HG02981 (cell line): ENCODE measurements around the gene LURAP1L.

Experiments
- ATAC-seq: cut with Tn5 transposase; IDR thresholded peaks from one replicate; pipeline ENCODE4 v1.9.1; 2021; ENCODE audit warnings: mild to moderate bottlenecking, moderate library complexity; ENCODE audit not compliant: unreplicated experiment

LURAP1L gene

DNA sequence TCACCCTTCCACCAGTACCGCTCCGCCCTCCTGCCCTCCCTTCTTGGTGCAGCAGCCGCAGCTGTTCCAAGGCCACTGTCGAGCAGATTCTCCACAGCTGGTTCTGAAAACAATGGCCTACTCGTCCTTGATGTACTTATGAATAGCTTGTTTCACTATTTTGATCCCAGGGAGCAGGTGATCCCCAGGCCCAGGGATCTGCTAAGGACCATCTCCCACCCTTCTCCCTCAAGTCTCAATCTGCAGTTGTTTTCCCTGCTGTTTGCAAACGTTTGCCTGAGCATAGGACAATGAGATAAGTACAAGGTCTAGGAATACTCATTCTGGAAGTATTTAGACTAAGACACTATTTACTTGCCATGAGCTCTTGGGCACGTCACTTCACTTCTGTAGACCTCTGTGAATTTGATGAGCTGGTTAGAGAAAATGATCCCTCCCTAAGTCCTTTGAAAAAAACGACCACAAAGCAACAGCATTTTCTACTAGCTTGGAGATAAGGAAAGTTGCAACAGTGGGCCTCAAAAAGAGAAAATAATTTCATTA lies 1.8 kb downstream of the LURAP1L start:
- no peak for ATAC-seq

GRCh38 chr9:12777121-12778022 lies 2.6 kb downstream of the LURAP1L start:
- ATAC-seq = no peak

GRCh38 chr9:12778389-12778788 lies 3.6 kb downstream of the LURAP1L start:
- no peak for ATAC-seq

GRCh38 chr9:12781226-12781733 lies 6.5 kb downstream of the LURAP1L start:
- ATAC-seq = no peak

GRCh38 chr9:12783767-12784460 lies 9.1 kb downstream of the LURAP1L start:
- ATAC-seq = no peak

DNA sequence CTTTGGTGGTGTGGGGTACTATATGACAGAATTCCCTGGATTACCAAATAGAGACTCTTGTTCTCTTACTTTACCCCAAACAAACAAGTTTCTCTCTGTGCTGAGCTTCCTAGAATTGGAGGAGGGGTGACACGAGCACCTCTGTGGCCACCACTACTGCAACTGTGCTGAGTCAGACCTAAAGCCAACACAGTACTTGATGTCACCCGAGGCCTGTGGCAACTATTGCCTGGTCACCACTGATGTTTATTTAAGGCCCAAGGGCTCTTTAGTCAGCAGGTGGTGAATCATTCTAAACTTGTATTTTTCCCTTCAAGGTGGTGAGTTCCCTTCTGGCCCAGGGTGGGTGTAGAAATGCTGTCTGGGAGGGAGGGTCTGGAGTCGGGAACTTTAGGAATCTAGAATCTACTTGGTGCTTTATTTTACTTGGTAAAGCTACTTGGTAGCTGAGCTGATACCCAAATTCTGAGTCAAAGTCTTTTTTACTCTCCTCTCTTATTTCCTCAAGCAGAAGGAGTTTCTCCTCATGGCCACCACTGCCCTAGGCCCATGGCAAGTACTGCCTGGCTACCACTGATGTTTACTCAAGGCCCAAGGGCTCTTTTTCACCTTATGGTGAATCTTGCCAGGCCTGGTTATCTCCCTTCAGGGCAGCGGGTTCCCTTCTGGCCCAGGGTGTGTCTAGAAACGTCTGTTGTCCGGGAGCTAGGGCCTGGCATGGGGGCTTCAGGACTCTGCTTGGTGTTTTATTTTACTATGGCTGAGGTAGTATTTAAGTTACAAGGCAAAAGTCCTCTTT lies 9.8 kb downstream of the LURAP1L start:
- no peak for ATAC-seq

DNA sequence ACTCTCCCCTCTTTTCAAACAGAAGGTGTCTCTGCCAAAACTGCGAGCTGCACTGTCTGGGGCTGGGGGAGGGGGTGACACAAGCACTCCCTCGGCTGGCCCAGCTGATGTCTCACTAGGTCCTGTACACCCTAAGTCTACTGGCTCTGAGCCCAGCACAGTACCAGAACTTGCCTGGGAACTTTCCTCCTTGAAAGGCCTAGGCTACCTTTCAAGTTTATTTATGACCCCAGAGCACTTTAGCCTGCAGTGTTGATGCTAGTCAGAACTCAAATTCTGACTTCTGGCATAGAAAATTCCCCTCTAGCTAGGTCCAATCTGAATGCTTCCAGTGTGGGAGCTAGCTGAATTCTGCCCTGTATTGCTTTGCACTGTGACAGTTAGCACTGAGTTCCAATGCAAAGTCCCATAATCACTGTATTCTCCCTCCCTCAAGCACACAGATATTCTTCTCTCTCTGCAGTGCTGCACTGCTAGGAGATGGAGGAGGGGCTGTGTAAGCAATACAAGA lies 10.5 kb downstream of the LURAP1L start:
- ATAC-seq = no peak

- no peak for ATAC-seq
These were observed 11.1 kb downstream of the LURAP1L start for GRCh38 chr9:12785941-12786340.

- no peak for ATAC-seq
These were observed 15.2 kb downstream of the LURAP1L start for GRCh38 chr9:12790001-12790400.

- no peak for ATAC-seq
These were observed 16.1 kb downstream of the LURAP1L start for GRCh38 chr9:12790883-12791282.

GRCh38 chr9:12794101-12794799 lies 19.4 kb downstream of the LURAP1L start:
- ATAC-seq = no peak

DNA sequence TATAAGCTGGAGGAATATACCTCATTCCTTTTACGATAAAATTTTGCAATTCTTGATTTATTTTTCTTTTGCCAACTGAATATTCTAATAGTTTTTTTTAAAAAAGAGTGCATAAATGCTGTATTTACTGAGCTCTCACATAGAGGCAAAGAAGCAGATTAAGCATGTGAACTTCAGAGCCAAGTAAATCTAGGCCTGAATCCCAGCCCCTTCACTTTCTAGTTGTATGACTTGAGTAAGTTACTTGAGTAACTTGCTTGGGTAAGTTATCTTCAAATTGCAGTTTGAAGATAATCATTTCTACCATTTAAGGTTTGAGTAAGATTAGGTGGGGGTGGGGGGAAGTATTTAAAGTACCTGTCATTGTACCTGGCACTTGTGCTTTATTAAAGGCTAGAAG lies 21.8 kb downstream of the LURAP1L start:
- ATAC-seq = no peak

GRCh38 chr9:12797037-12797436 lies 22.2 kb downstream of the LURAP1L start:
- no peak for ATAC-seq

GRCh38 chr9:12798066-12798770 lies 23.4 kb downstream of the LURAP1L start:
- no peak for ATAC-seq

DNA sequence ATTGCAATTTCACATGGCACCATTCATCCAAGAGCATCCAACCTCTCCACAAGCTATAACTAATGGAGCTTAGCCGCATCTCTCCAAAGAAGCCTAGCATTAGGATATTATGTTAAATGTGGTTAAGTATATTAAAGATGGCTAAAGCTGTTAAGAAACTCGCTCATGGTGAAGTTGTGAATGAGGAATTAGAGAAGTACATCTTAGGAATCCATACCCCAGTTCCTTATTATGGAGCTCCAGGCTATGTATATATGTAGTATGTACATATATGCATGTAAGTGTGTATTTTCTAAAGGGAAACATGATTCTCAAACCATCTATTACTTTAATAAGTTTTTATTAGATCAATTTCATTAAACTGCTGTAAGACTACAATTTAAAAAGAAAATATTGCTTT lies 26.4 kb downstream of the LURAP1L start:
- ATAC-seq = no peak

- ATAC-seq = no peak
These were observed 26.8 kb downstream of the LURAP1L start for GRCh38 chr9:12801663-12802062.

GRCh38 chr9:12802093-12802492 lies 27.3 kb downstream of the LURAP1L start:
- ATAC-seq = no peak

- no peak for ATAC-seq
These were observed 33.7 kb downstream of the LURAP1L start for GRCh38 chr9:12808569-12808968.

DNA sequence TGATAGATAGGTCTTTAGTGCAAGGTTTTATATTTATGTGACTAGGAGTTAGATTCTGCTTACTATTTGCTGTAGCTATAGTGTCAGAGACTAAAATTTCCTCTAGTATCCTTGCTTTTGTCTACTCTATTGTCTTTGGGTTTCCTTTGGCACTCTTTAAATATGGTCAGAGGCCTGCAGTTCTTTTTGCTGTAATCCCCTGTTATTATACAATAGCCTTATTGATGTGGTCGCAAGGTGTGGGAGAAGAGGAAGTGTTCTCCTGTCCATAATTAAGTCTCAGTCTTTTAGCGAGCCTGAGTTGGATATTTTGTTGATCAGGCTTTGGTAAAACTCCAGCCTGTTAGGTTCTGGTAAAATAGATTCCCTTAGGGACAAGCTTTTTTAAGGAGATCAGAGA lies 34.9 kb downstream of the LURAP1L start:
- ATAC-seq = no peak
